ENCODE results near the gene CAV1.
A peak's percentile ranks its signal among the peaks of the same experiment; 100 is the strongest.

CAV1 gene

GRCh38 chr7:116491887-116492653, 32.8 kb upstream of the CAV1 start:
- no peaks in the 10 kb centered on the region for H3K27me3 ChIP-seq (replicated peaks in 2 of 5; ENCODE audit: control insufficient read depth in 4 of 5, insufficient read depth in 5 of 5, low read length in 4 of 5)
- no peaks in the 10 kb centered on the region for H3K36me3 ChIP-seq (ENCODE audit: control insufficient read depth in 4 of 4, insufficient read depth in 4 of 4, low read length in 3 of 4)
- H3K4me1 ChIP-seq (ENCODE audit: control extremely low read depth in 1 of 4, control insufficient read depth in 4 of 4, insufficient read depth in 4 of 4, low read length in 3 of 4) = no peaks in the 10 kb centered on the region
- H3K4me3 ChIP-seq (ENCODE audit: control insufficient read depth in 1 of 7, extremely low read depth in 1 of 7, insufficient read depth in 4 of 7, low read depth in 2 of 7, low read length in 6 of 7) = no peak overlapping the region
- CTCF ChIA-PET = interaction anchor here (1.3 kb wide), 1 partner anchor 9 kb away, joined by 3 read pairs; no protein-coding TSS in a partner anchor
- no peaks in the 10 kb centered on the region for H3K9me3 ChIP-seq (ENCODE audit: control extremely low read depth in 1 of 5, control insufficient read depth in 4 of 5, insufficient read depth in 2 of 5, low read depth in 1 of 5, low read length in 4 of 5)
- DNase-seq = no peak
- no CpG with 5 or more reads among the region's 3 CpGs for WGBS (ENCODE audit: insufficient coverage)
- H3K27ac ChIP-seq (ENCODE audit: insufficient read depth in 1 of 2, low read depth in 1 of 2, low read length in 2 of 2, poor library complexity in 1 of 2, severe bottlenecking in 2 of 2) = peak overlapping the region in 1 of 2 experiments; percentile 7
- POLR2A ChIA-PET = no interaction called here

GRCh38 chr7:116492654-116493109, 32.2 kb upstream of the CAV1 start:
- no peak overlapping the region for H3K4me3 ChIP-seq (ENCODE audit: control insufficient read depth in 1 of 7, extremely low read depth in 1 of 7, insufficient read depth in 4 of 7, low read depth in 2 of 7, low read length in 6 of 7)
- no peaks in the 10 kb centered on the region for H3K9me3 ChIP-seq (ENCODE audit: control extremely low read depth in 1 of 5, control insufficient read depth in 4 of 5, insufficient read depth in 2 of 5, low read depth in 1 of 5, low read length in 4 of 5)
- peak overlapping the region in 1 of 2 experiments; percentile 7 for H3K27ac ChIP-seq (ENCODE audit: insufficient read depth in 1 of 2, low read depth in 1 of 2, low read length in 2 of 2, poor library complexity in 1 of 2, severe bottlenecking in 2 of 2)
- POLR2A ChIA-PET = no interaction called here
- CTCF ChIA-PET = interaction anchor here (1.3 kb wide), 1 partner anchor 8 kb away, joined by 3 read pairs; no protein-coding TSS in a partner anchor
- no peaks in the 10 kb centered on the region for H3K27me3 ChIP-seq (replicated peaks in 2 of 5; ENCODE audit: control insufficient read depth in 4 of 5, insufficient read depth in 5 of 5, low read length in 4 of 5)
- no peaks in the 10 kb centered on the region for H3K4me1 ChIP-seq (ENCODE audit: control extremely low read depth in 1 of 4, control insufficient read depth in 4 of 4, insufficient read depth in 4 of 4, low read length in 3 of 4)
- WGBS (ENCODE audit: insufficient coverage) = 100% methylated on average over 3 of the region's 3 CpGs
- H3K36me3 ChIP-seq (ENCODE audit: control insufficient read depth in 4 of 4, insufficient read depth in 4 of 4, low read length in 3 of 4) = no peaks in the 10 kb centered on the region
- no peak for DNase-seq

GRCh38 chr7:116493449-116493848, 31.4 kb upstream of the CAV1 start:
- ChIA-PET CTCF (no interaction called here), POLR2A (no interaction called here)
- DNase-seq = no peak
- Histone ChIP-seq H3K36me3 (ENCODE audit: control insufficient read depth in 4 of 4, insufficient read depth in 4 of 4, low read length in 3 of 4) (no peaks in the 10 kb centered on the region), H3K27me3 (replicated peaks in 2 of 5; ENCODE audit: control insufficient read depth in 4 of 5, insufficient read depth in 5 of 5, low read length in 4 of 5) (peaks cover 0 to 3% (median 0%) of the 10 kb centered on the region in 5 experiments), H3K4me1 (ENCODE audit: control extremely low read depth in 1 of 4, control insufficient read depth in 4 of 4, insufficient read depth in 4 of 4, low read length in 3 of 4) (no peaks in the 10 kb centered on the region), H3K27ac (ENCODE audit: insufficient read depth in 1 of 2, low read depth in 1 of 2, low read length in 2 of 2, poor library complexity in 1 of 2, severe bottlenecking in 2 of 2) (no peak overlapping the region), H3K9me3 (ENCODE audit: control extremely low read depth in 1 of 5, control insufficient read depth in 4 of 5, insufficient read depth in 2 of 5, low read depth in 1 of 5, low read length in 4 of 5) (no peaks in the 10 kb centered on the region), H3K4me3 (ENCODE audit: control insufficient read depth in 1 of 7, extremely low read depth in 1 of 7, insufficient read depth in 4 of 7, low read depth in 2 of 7, low read length in 6 of 7) (no peak overlapping the region)
- no CpG with 5 or more reads among the region's 1 CpG for WGBS (ENCODE audit: insufficient coverage)

- H3K36me3 ChIP-seq (ENCODE audit: control insufficient read depth in 4 of 4, insufficient read depth in 4 of 4, low read length in 3 of 4) = no peaks in the 10 kb centered on the region
- no CpG with 5 or more reads among the region's 2 CpGs for WGBS (ENCODE audit: insufficient coverage)
- CTCF ChIA-PET = no interaction called here
- no peaks in the 10 kb centered on the region for H3K9me3 ChIP-seq (ENCODE audit: control extremely low read depth in 1 of 5, control insufficient read depth in 4 of 5, insufficient read depth in 2 of 5, low read depth in 1 of 5, low read length in 4 of 5)
- H3K27ac ChIP-seq (ENCODE audit: insufficient read depth in 1 of 2, low read depth in 1 of 2, low read length in 2 of 2, poor library complexity in 1 of 2, severe bottlenecking in 2 of 2) = no peak overlapping the region
- H3K27me3 ChIP-seq (replicated peaks in 2 of 5; ENCODE audit: control insufficient read depth in 4 of 5, insufficient read depth in 5 of 5, low read length in 4 of 5) = peaks cover 0 to 6% (median 5%) of the 10 kb centered on the region in 5 experiments
- POLR2A ChIA-PET = no interaction called here
- no peak overlapping the region for H3K4me3 ChIP-seq (ENCODE audit: control insufficient read depth in 1 of 7, extremely low read depth in 1 of 7, insufficient read depth in 4 of 7, low read depth in 2 of 7, low read length in 6 of 7)
- peaks cover 0 to 3% (median 2%) of the 10 kb centered on the region in 4 experiments for H3K4me1 ChIP-seq (ENCODE audit: control extremely low read depth in 1 of 4, control insufficient read depth in 4 of 4, insufficient read depth in 4 of 4, low read length in 3 of 4)
- no peak for DNase-seq
Observed at GRCh38 chr7:116494472-116494871, 30.4 kb upstream of the CAV1 start.

- no peak for DNase-seq
Observed at GRCh38 chr7:116495736-116496135, 29.1 kb upstream of the CAV1 start.

GRCh38 chr7:116496653-116497052, 28.2 kb upstream of the CAV1 start:
- Histone ChIP-seq H3K4me3 (ENCODE audit: control insufficient read depth in 1 of 7, extremely low read depth in 1 of 7, insufficient read depth in 4 of 7, low read depth in 2 of 7, low read length in 6 of 7) (no peak overlapping the region), H3K9me3 (ENCODE audit: control extremely low read depth in 1 of 5, control insufficient read depth in 4 of 5, insufficient read depth in 2 of 5, low read depth in 1 of 5, low read length in 4 of 5) (no peaks in the 10 kb centered on the region), H3K27ac (ENCODE audit: insufficient read depth in 1 of 2, low read depth in 1 of 2, low read length in 2 of 2, poor library complexity in 1 of 2, severe bottlenecking in 2 of 2) (no peak overlapping the region), H3K4me1 (ENCODE audit: control extremely low read depth in 1 of 4, control insufficient read depth in 4 of 4, insufficient read depth in 4 of 4, low read length in 3 of 4) (peaks cover 0 to 17% (median 12%) of the 10 kb centered on the region in 4 experiments), H3K27me3 (replicated peaks in 2 of 5; ENCODE audit: control insufficient read depth in 4 of 5, insufficient read depth in 5 of 5, low read length in 4 of 5) (peaks cover 5 to 26% (median 14%) of the 10 kb centered on the region in 5 experiments), H3K36me3 (ENCODE audit: control insufficient read depth in 4 of 4, insufficient read depth in 4 of 4, low read length in 3 of 4) (no peaks in the 10 kb centered on the region)
- DNase-seq = no peak
- POLR2A ChIA-PET = no interaction called here
- CTCF ChIA-PET = no interaction called here
- WGBS (ENCODE audit: insufficient coverage) = 100% methylated on average over 2 of the region's 6 CpGs

More at GRCh38 chr7:116495736-116496135, 29.1 kb upstream of the CAV1 start:
- Histone ChIP-seq H3K36me3 (ENCODE audit: control insufficient read depth in 4 of 4, insufficient read depth in 4 of 4, low read length in 3 of 4) (no peaks in the 10 kb centered on the region), H3K4me3 (ENCODE audit: control insufficient read depth in 1 of 7, extremely low read depth in 1 of 7, insufficient read depth in 4 of 7, low read depth in 2 of 7, low read length in 6 of 7) (no peak overlapping the region), H3K9me3 (ENCODE audit: control extremely low read depth in 1 of 5, control insufficient read depth in 4 of 5, insufficient read depth in 2 of 5, low read depth in 1 of 5, low read length in 4 of 5) (no peaks in the 10 kb centered on the region), H3K27ac (ENCODE audit: insufficient read depth in 1 of 2, low read depth in 1 of 2, low read length in 2 of 2, poor library complexity in 1 of 2, severe bottlenecking in 2 of 2) (no peak overlapping the region), H3K4me1 (ENCODE audit: control extremely low read depth in 1 of 4, control insufficient read depth in 4 of 4, insufficient read depth in 4 of 4, low read length in 3 of 4) (peaks cover 0 to 16% (median 12%) of the 10 kb centered on the region in 4 experiments), H3K27me3 (replicated peaks in 2 of 5; ENCODE audit: control insufficient read depth in 4 of 5, insufficient read depth in 5 of 5, low read length in 4 of 5) (peaks cover 0 to 17% (median 9%) of the 10 kb centered on the region in 5 experiments)
- WGBS (ENCODE audit: insufficient coverage) = no CpG with 5 or more reads among the region's 1 CpG
- CTCF ChIA-PET = no interaction called here
- POLR2A ChIA-PET = no interaction called here

GRCh38 chr7:116497708-116498107, 27.1 kb upstream of the CAV1 start:
- Histone ChIP-seq H3K4me1 (ENCODE audit: control extremely low read depth in 1 of 4, control insufficient read depth in 4 of 4, insufficient read depth in 4 of 4, low read length in 3 of 4) (peaks cover 0 to 17% (median 12%) of the 10 kb centered on the region in 4 experiments), H3K4me3 (ENCODE audit: control insufficient read depth in 1 of 7, extremely low read depth in 1 of 7, insufficient read depth in 4 of 7, low read depth in 2 of 7, low read length in 6 of 7) (no peak overlapping the region), H3K36me3 (ENCODE audit: control insufficient read depth in 4 of 4, insufficient read depth in 4 of 4, low read length in 3 of 4) (no peaks in the 10 kb centered on the region), H3K27me3 (replicated peaks in 2 of 5; ENCODE audit: control insufficient read depth in 4 of 5, insufficient read depth in 5 of 5, low read length in 4 of 5) (peaks cover 10 to 34% (median 14%) of the 10 kb centered on the region in 5 experiments), H3K27ac (ENCODE audit: insufficient read depth in 1 of 2, low read depth in 1 of 2, low read length in 2 of 2, poor library complexity in 1 of 2, severe bottlenecking in 2 of 2) (no peak overlapping the region), H3K9me3 (ENCODE audit: control extremely low read depth in 1 of 5, control insufficient read depth in 4 of 5, insufficient read depth in 2 of 5, low read depth in 1 of 5, low read length in 4 of 5) (no peaks in the 10 kb centered on the region)
- no CpG with 5 or more reads among the region's 1 CpG for WGBS (ENCODE audit: insufficient coverage)
- ChIA-PET CTCF (no interaction called here), POLR2A (no interaction called here)
- DNase-seq = no peak
